ENCODE results near the gene RS1.

GRCh38 chrX:18643243-18643642, 28.7 kb downstream of the RS1 start:
- TF ChIP-seq CTCF (conservative IDR thresholded peaks at IDR 0.05; ENCODE audit: low read length): no peak
- TF ChIP-seq EZH2phosphoT487 (IDR thresholded peaks at IDR 0.05; ENCODE audit: borderline replicate concordance, low read depth, low read length): no peak
